Body of pancreas (tissue), 4 donors: ENCODE data around the gene CPSF4. TPM values are rescaled to one million over a fixed set of nuclear protein-coding genes. Genes with fewer than 3 reads are reported as not detected.
A peak's percentile ranks its signal among the peaks of the same experiment; 100 is the strongest.

Source experiments
- ATAC-seq: fragments of 150-250 bp; one replicate; pipeline ENCODE4 v1.9.1; 2016
- DNase-seq, 4 donors: peaks; one replicate each; pipeline ENCODE4 v3.0.0-alpha.2; 2019
- H3K27ac ChIP-seq, 4 donors: fragments of 200-600 bp; sonication (generic); 1 replicate in 3 of 4; 2 replicates in 1 of 4; pipeline versions ENCODE4 v1.5.1 to v1.6.1; 2016 to 2019; ENCODE audit warnings: mild to moderate bottlenecking in 1 of 4, mixed read lengths in 1 of 4, moderate library complexity in 1 of 4
- H3K27me3 ChIP-seq, 2 donors: fragments of 200-600 bp; sonication (generic); one replicate each; pipeline ENCODE4 v1.6.0; 2016; ENCODE audit warnings: mild to moderate bottlenecking in 1 of 2
- H3K36me3 ChIP-seq, 2 donors: fragments of 200-600 bp; sonication (generic); replicated peaks in 1 of 2; 2 replicates each; pipeline ENCODE4 v1.5.1; 2016; ENCODE audit warnings: low read depth in 2 of 2; ENCODE audit not compliant: insufficient read depth in 1 of 2
- H3K4me1 ChIP-seq: fragments of 200-600 bp; sonication (generic); one replicate; pipeline ENCODE4 v1.6.0; 2016
- H3K4me3 ChIP-seq, 2 donors: fragments of 200-600 bp; sonication (generic); 1 replicate in 1 of 2; 2 replicates in 1 of 2; pipeline ENCODE4 v1.5.1; 2016 to 2019
- H3K9me3 ChIP-seq, 3 donors: fragments of 200-600 bp; sonication (generic); 1 replicate in 2 of 3; 2 replicates in 1 of 3; pipeline ENCODE4 v1.5.1; 2016
- CTCF ChIP-seq, 7 experiments: fragments of 450-650 bp in 4 of 7; fragments of 200-600 bp in 3 of 7; sonication (generic) in 3 of 7; IDR thresholded peaks; one replicate each; pipeline ENCODE4 v1.5.1; 2016 to 2019; ENCODE audit warnings: antibody characterized with exemption in 7 of 7
- POLR2A ChIP-seq, 3 donors: fragments of 450-650 bp; IDR thresholded peaks; one replicate each; pipeline ENCODE4 v1.6.1; 2016; ENCODE audit warnings: antibody characterized with exemption in 3 of 3, mild to moderate bottlenecking in 2 of 3
- WGBS, 2 donors: methylation state at CpG; one replicate each; pipeline ENCODE4 v1.1.5; 2017; 5-methylcytosine and 5-hydroxymethylcytosine counted together
- intact Hi-C: fragments of 100-400 bp; cut with DNase I; formaldehyde crosslinking; loops from one replicate; pipeline ENCODE4 v1.15.1; 2023
- total RNA-seq, 2 donors: library from RNA; depleted of rRNA; stranded (reverse); fragments of >200 nt; gene quantifications; one replicate each; pipeline ENCODE4 v1.1.0, GENCODE V29; 2016

CPSF4 gene
- total RNA-seq, 2 donors from 2014 or later = 24.4 to 31.1 TPM

- Histone ChIP-seq H3K27me3 (no peaks in the 10 kb centered on the region), H3K9me3 (no peaks in the 10 kb centered on the region), H3K4me3 (no peak overlapping the region), H3K27ac (no peak overlapping the region), H3K36me3 (no peaks in the 10 kb centered on the region), H3K4me1 (peaks cover 19% of the 10 kb centered on the region)
- TF ChIP-seq POLR2A (IDR thresholded peaks at IDR 0.05) (no peak), CTCF (IDR thresholded peaks at IDR 0.05) (no peak)
- intact Hi-C loops = no loop called here
- no peak for ATAC-seq
- WGBS, 2 donors = 68 to 73% methylated on average over 8 to 9 of the region's 9 CpGs
- no peak for DNase-seq
These were observed 1.5 kb downstream of the CPSF4 start for GRCh38 chr7:99440195-99440594.

GRCh38 chr7:99446096-99446495 lies 7.4 kb downstream of the CPSF4 start:
- intact Hi-C loops = no loop called here
- H3K27me3 ChIP-seq = no peaks in the 10 kb centered on the region
- WGBS, 2 donors = 84 to 88% methylated on average over 4 of the region's 4 CpGs
- ATAC-seq (no peak), DNase-seq (no peak)
- H3K36me3 ChIP-seq = peaks cover 5 to 16% of the 10 kb centered on the region in 2 donors
- no peaks in the 10 kb centered on the region for H3K4me1 ChIP-seq
- no peaks in the 10 kb centered on the region for H3K9me3 ChIP-seq
- TF ChIP-seq POLR2A (IDR thresholded peaks at IDR 0.05) = no peak
- TF ChIP-seq CTCF (IDR thresholded peaks at IDR 0.05) = no peak
- no peak overlapping the region for H3K27ac ChIP-seq
- no peak overlapping the region for H3K4me3 ChIP-seq

- Histone ChIP-seq H3K27ac (no peak overlapping the region), H3K4me3 (no peak overlapping the region), H3K36me3 (peaks cover 5 to 19% of the 10 kb centered on the region in 2 donors), H3K4me1 (no peaks in the 10 kb centered on the region), H3K27me3 (no peaks in the 10 kb centered on the region), H3K9me3 (no peaks in the 10 kb centered on the region)
- DNase-seq (peak in 2 of 4 donors; percentile 16 to 34), ATAC-seq (no peak)
- TF ChIP-seq CTCF (IDR thresholded peaks at IDR 0.05) (peak in 2 of 7 experiments; percentile 8 to 29), POLR2A (IDR thresholded peaks at IDR 0.05) (no peak)
- 75 to 76% methylated on average over 5 to 10 of the region's 10 CpGs for WGBS, 2 donors
- intact Hi-C loops = no loop called here
These were observed 9.2 kb downstream of the CPSF4 start for GRCh38 chr7:99447943-99448342.

GRCh38 chr7:99448855-99449254 lies 10.1 kb downstream of the CPSF4 start:
- intact Hi-C loops = no loop called here
- no peaks in the 10 kb centered on the region for H3K27me3 ChIP-seq
- DNase-seq (no peak), ATAC-seq (no peak)
- no peaks in the 10 kb centered on the region for H3K4me1 ChIP-seq
- no peak for TF ChIP-seq POLR2A (IDR thresholded peaks at IDR 0.05)
- no peak for TF ChIP-seq CTCF (IDR thresholded peaks at IDR 0.05)
- H3K9me3 ChIP-seq = no peaks in the 10 kb centered on the region
- H3K27ac ChIP-seq = no peak overlapping the region
- 90 to 92% methylated on average over 2 to 10 of the region's 10 CpGs for WGBS, 2 donors
- no peak overlapping the region for H3K4me3 ChIP-seq
- peaks cover 5 to 19% of the 10 kb centered on the region in 2 donors for H3K36me3 ChIP-seq

GRCh38 chr7:99449326-99449725 lies 10.6 kb downstream of the CPSF4 start:
- Histone ChIP-seq H3K9me3 (no peaks in the 10 kb centered on the region), H3K27ac (no peak overlapping the region), H3K36me3 (peaks cover 5 to 22% of the 10 kb centered on the region in 2 donors), H3K4me3 (no peak overlapping the region), H3K27me3 (no peaks in the 10 kb centered on the region), H3K4me1 (no peaks in the 10 kb centered on the region)
- intact Hi-C loops = no loop called here
- DNase-seq (no peak), ATAC-seq (no peak)
- TF ChIP-seq POLR2A (IDR thresholded peaks at IDR 0.05) (no peak), CTCF (IDR thresholded peaks at IDR 0.05) (no peak)
- 93 to 100% methylated on average over 2 to 5 of the region's 5 CpGs for WGBS, 2 donors
